Fibroblast of mammary gland (primary cell): ENCODE results near the gene DNAH1.

Source experiments
- DNase-seq: peaks from one replicate; pipeline ENCODE4 v3.0.0-alpha.2; 2010; ENCODE audit warnings: low read depth
- H3K4me3 ChIP-seq: 2 replicates; pipeline ENCODE4 v1.5.1; 2011; ENCODE audit warnings: low read depth, mild to moderate bottlenecking, low read length, moderate library complexity; ENCODE audit not compliant: control insufficient read depth
- TF ChIP-seq, protein P1 (sequence below): conservative IDR thresholded peaks from 2 replicates; pipeline ENCODE4 v1.5.1; 2011; ENCODE audit warnings: low read depth, low read length, inconsistent platforms; ENCODE audit not compliant: control insufficient read depth, insufficient read depth

Gene DNAH1

DNA sequence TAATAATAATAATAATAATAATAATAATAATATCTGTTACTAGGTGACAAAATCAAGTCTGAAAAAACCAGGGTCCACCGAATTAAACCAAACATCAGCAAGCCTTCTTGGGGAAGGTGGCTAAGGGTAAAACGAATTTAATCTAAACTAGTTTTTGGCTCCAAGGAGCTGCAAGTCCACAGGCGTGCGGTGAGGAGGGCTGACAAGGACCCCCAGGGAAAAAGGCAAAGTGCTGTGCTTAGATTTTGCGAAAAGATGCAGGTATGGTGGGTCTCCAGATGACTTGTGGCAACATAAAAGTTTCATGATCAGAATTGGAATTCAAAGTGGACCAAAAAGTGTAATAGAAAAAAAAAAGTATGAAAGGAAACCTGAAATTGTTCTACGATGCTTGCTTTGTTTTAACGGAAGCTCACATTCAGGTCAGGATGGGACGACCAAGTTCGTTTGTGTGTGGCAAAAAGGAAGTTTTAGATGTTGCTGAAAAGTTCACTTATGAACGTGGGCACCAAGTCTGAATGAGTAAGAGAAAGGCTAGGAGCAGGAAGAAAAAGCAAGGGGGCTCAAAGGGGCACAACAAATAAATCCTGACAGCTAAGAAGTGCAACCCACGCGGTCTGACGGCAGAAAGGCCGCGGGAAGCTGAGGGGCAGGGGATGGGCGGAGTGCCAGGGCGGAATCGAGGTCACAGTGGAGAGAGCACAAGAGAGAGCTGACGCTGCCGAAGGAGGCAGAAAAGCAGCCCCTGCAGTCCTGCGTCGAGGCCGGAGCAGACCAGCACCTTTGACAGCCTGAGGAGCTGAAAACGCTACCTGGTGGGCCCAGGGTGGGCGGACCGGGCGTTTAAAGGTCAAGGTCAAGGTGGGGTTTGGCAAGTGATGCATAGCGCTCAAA is 38.8 kb upstream of the DNAH1 start:
- DNase-seq, result peak; percentile 71
- TF ChIP-seq, protein P1, sequence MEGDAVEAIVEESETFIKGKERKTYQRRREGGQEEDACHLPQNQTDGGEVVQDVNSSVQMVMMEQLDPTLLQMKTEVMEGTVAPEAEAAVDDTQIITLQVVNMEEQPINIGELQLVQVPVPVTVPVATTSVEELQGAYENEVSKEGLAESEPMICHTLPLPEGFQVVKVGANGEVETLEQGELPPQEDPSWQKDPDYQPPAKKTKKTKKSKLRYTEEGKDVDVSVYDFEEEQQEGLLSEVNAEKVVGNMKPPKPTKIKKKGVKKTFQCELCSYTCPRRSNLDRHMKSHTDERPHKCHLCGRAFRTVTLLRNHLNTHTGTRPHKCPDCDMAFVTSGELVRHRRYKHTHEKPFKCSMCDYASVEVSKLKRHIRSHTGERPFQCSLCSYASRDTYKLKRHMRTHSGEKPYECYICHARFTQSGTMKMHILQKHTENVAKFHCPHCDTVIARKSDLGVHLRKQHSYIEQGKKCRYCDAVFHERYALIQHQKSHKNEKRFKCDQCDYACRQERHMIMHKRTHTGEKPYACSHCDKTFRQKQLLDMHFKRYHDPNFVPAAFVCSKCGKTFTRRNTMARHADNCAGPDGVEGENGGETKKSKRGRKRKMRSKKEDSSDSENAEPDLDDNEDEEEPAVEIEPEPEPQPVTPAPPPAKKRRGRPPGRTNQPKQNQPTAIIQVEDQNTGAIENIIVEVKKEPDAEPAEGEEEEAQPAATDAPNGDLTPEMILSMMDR, result no peak
- peak overlapping the region; percentile 94 for H3K4me3 ChIP-seq

DNA sequence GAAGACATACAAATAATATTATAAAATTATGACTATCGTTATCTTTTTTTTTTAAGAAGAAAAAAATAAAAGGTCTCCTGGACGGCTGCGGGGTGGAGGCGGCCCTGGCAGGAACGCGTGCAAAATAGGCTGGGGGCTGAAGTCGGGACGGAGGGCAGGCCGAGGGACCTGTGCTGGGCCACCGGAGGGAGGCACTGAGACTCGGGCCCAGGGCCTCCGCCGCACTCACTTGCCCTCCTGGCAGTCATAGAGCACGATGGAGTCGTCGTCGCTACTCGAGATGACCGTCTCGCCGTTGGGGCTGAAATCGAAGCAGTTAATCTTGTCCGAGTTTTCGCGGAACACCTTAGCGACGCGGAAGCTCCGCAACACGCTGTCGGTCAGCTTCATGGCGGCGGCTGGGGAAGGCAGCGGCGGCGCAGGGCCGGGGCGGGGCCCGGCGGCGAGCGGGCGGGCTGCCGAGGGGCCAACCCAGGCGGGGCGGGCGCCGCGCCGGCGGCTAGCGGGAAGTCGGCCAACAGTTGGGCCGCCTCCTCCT is 38.1 kb upstream of the DNAH1 start:
- peak; percentile 30 for DNase-seq
- TF ChIP-seq, protein P1, result peak; percentile 36
- H3K4me3 ChIP-seq, result peak overlapping the region; percentile 94

- TF ChIP-seq, protein P1, result peak; percentile 46
- peak; percentile 88 for DNase-seq
- H3K4me3 ChIP-seq, result peak within 1 kb of the TSS; percentile 94
Measured at GRCh38 chr3:52278510-52279069, 37.5 kb upstream of the DNAH1 start, which contains the start of gene WDR82. Gene WDR82 (minus strand): TSS chr3:52278649. CDS start chr3:52278361, 288 bp downstream.

DNA sequence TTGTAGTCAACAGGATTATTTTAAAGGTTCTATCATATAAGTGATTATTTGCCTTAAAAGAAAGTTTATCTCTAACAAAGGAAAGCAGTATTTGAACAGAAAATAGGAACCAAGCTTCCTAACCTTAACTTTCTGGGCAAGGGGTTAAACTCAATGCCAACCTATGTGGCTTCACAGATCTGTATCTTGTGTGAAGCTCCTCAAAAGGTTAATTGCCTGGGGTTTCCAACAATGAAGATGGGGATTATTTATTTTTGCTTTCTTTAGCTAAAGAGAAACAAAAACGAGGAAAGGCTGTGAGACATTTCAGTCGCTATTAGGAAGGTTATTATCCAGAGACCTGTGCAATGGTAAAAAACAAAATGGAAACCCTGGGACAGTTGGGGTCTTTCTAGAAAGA is 36.5 kb upstream of the DNAH1 start:
- DNase-seq, result no peak
- TF ChIP-seq, protein P1, result no peak
- peak overlapping the region; percentile 94 for H3K4me3 ChIP-seq

GRCh38 chr3:52280050-52280461 is 36.1 kb upstream of the DNAH1 start:
- TF ChIP-seq, protein P1, result no peak
- DNase-seq, result peak; percentile 35
- no peak overlapping the region for H3K4me3 ChIP-seq

GRCh38 chr3:52281981-52282801 is 33.9 kb upstream of the DNAH1 start:
- H3K4me3 ChIP-seq, result no peak overlapping the region
- peak; percentile 56 for DNase-seq
- TF ChIP-seq, protein P1, result no peak
